NOMO-1 treated with DMSO at 0.1 percent for 48 hours (cell line): ENCODE results near the gene ADIG.

Source experiments
- DNase-seq: peaks from one replicate; lab custom pipeline; 2025; ENCODE audit not compliant: unreplicated experiment; lab: John Stamatoyannopoulos, UW

Gene ADIG

DNA sequence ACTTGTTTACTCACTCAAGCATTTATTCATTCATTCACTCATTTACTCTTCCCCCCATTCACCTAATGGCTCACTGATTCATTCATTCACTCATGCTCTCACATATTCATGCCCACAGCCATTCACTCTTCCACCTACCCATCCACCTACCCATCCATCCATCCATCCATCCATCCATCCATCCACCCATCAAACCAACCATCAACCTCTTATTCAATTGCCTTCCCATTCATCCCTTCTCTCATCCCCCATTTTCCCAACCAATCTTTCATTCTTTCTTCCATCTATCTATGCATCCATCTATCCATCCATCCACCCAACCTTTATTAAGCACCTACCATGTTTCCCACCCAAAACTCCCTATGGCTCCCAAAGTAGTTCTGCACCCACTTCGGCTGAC, 19.1 kb downstream of the ADIG start:
- no peak for DNase-seq

GRCh38 chr20:38601216-38602184, 20.5 kb downstream of the ADIG start, which contains the start of gene ARHGAP40:
Gene ARHGAP40 (plus strand): TSS chr20:38601809.
- no peak for DNase-seq

DNA sequence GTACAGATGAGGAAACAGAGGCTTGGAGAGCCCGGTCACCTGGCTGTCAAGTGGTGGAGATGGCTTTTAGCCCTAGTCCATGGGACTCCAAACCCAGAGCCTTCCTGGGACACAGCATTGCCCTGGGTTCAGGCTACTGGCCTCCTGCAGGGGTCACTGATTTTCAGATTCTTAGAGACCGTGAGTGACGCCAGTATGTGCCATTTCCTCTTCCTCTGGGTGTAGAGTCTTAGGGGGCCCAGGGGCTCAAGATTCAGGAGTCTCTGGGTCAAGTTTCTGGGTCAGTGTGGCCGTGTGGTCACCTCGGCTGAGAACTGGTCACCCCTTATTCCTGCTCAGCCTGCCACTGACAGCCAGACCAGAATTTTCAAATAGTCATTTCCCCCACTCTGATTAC, 21.2 kb downstream of the ADIG start:
- DNase-seq: no peak

- DNase-seq: no peak
Measured at GRCh38 chr20:38603286-38603685, 22.3 kb downstream of the ADIG start.

GRCh38 chr20:38604873-38605303, 23.9 kb downstream of the ADIG start:
- no peak for DNase-seq

DNA sequence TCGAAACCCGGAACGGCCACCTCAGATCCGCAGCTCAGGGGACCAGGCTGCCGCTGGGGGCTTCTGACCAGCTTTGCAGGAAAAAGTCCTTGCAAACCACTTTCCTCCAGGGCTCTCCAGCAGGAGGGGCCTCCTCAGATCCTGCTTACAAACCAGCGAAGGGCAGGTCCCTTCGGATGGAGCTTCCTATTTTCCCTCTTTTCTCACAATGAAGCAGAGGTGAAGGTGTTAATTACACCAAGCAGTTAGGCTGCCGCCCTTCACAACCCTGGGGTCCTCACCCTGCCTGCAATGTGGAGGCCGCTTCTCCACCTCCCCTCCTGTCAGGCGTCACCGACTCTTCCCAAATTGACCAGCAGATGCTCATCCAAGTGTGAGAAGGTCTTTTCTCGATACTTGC, 26.4 kb downstream of the ADIG start:
- DNase-seq: no peak

- no peak for DNase-seq
Measured at GRCh38 chr20:38608188-38608587, 27.2 kb downstream of the ADIG start.

- DNase-seq: no peak
Measured at GRCh38 chr20:38609815-38610214, 28.8 kb downstream of the ADIG start.

DNA sequence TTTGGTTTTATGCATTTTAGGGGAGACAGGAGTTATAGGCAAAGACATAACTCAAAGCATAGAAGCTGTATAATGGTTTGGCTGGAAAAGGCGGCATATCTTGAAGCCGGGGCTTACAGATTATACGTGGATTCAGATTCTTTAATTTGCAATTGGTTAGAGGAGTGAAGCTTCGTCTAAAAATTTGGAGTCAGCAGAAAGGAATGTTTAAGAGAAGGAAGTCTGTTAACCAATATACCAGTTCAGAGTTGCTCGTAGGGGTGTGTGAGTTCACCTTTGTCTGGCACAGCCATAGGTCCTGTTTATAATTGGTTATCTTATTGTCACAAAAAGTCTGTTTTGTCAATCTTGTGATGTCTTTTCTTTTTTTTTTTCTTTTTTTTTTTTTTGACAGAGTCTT, 29.5 kb downstream of the ADIG start:
- DNase-seq: no peak

DNA sequence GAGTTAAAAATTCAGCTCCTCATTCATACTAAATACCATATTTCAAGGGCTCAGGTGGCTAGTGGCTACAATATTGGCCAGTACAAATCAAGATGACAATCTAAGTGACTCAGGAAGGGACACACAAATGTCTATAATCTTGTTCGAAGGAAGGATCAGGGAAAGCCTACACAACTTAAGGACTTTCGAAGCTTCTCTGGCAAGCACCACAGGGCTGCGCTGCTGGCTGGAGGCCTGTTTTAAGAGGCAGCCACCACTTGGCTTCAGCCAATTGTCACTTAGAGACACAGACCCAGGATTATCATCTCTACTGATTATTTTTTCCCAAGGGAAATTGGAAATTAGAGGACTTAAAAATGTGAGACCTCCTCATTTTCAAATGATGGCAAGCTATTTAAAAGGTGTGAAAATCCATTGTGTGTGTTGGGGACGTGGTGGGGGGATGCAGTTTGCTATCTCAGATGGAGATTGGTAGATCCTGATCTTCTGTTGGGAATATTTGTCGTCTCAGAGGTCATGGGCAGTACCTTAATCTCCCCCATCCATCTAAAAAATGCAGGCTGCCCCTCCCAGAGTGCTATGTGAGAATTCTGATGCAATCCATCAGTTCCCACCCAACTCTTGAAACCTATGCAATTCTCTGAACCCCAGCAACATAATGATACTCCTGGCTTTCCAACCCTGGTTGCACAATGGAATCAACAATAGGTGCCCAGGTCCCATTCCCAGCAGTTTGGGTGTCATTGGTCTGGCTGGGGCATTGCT, 31.9 kb downstream of the ADIG start:
- no peak for DNase-seq

GRCh38 chr20:38615283-38615682, 34.3 kb downstream of the ADIG start:
- no peak for DNase-seq

DNA sequence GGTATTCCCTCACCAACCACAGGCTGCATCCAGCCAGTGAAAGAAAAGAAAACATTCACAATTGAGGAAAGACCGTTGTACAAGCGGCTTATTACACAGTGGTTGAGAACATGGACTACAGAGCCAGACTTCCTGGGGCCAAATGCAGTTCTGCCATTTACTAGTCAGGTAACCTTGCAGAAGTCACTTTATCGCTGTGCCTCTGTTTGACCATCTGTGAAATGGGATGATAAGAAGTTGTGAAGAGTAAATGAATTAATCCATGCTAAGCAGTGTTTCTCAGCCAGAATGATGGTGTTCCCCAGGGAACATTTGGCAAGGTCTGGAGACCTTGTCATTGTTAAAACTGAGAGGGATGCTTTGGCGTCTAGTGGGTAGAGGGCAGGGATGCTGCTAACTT, 35.5 kb downstream of the ADIG start:
- DNase-seq: no peak

- DNase-seq: no peak
Measured at GRCh38 chr20:38617011-38617829, 36.2 kb downstream of the ADIG start.

- no peak for DNase-seq
Measured at GRCh38 chr20:38617830-38618196, 36.8 kb downstream of the ADIG start.

- no peak for DNase-seq
Measured at GRCh38 chr20:38620441-38620840, 39.4 kb downstream of the ADIG start.

DNA sequence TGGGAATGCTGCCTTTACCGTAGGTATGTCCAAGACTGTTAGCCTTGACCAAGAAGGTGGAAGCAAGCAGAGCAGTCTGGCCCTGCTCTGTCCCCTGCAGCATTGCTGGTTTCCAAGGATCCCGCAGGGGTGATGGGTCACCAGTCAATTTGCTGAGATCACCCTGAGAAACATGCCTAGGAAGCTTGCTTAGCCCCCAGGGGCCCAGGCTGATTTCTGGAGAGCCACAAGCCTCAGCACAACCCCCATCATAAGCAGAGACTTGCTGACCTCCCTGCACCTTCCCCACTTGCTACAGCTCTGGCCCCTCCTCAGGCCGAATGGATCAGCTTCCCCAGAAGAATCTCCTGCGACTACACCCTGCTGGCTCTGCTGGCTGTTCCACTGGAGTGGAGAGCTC, 42.1 kb downstream of the ADIG start:
- DNase-seq: no peak

GRCh38 chr20:38624084-38624483, 43.1 kb downstream of the ADIG start:
- DNase-seq: no peak

- DNase-seq: no peak
Measured at GRCh38 chr20:38625896-38626295, 44.9 kb downstream of the ADIG start.

GRCh38 chr20:38626921-38627659, 46.1 kb downstream of the ADIG start:
- DNase-seq: no peak
